GM12874 (cell line): ENCODE measurements around the gene SEMG2.
A peak's percentile ranks its signal among the peaks of the same experiment; 100 is the strongest.

Experiments used
- CTCF ChIP-seq: IDR thresholded peaks from 2 replicates; pipeline ENCODE4 v1.5.1; 2011; ENCODE audit warnings: low read depth, mild to moderate bottlenecking, control low read depth, low read length, moderate library complexity; ENCODE audit not compliant: insufficient read depth

SEMG2 gene

GRCh38 chr20:45230631-45231030, 9.5 kb downstream of the SEMG2 start:
- TF ChIP-seq CTCF, result no peak

DNA sequence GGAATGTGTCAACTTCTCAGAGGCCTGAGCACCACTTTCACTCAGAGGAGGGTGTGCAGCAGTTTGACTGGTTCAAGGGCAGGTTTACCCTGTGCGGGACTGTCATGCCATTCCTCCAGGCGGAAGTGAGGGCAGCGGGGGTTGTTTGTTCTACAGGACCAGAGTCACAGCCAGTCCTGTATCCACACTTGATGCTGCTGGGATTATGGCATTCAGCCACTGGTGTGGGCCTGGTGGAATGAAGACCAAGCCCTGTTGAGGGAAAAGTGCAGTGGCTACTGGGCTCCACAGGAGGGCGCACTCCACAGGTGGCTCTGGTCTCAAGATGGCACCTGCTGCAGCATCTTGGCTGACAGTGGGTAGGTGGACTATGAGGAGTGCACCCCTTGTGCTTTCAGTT, 14.8 kb downstream of the SEMG2 start:
- TF ChIP-seq CTCF, result peak; percentile 66

DNA sequence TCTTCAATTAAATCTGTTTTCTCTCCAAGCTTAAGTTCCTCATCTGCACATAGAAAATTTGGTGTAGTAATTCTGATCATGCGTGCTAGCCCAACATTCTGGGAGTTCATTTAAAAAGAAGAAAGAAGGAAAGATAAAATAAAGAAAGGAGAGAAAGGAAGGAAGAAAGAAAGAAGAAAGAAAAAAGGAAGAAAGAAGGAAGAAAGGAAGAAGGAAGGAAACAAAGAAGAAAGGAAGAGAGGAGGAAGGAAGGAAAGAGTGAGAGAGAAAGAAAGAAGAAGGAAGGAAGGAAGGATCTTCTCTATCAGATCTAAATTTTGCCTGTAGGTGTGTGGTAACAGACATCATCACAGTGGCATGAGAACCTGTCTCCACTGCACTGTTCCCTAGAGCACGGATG, 17.0 kb downstream of the SEMG2 start:
- no peak for TF ChIP-seq CTCF

DNA sequence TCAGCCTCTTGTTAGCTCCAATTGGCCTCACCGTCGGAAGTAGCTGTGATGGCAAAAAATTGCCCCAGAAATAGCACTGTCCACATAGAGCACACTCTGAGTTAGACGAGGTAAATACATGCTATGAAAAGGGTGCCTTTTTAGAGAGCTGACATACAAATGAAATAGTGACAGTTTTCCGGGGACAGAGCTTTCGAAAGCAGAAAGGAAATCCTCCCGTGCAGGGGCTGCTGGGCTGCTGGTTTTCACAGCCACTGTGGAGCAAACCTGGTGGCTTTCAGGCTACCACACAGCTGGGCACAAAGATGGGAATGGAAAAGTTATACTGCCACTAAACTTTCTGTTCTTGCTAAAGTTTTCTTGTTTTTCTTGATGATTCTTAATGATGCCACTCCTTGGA, 24.9 kb downstream of the SEMG2 start:
- TF ChIP-seq CTCF, result no peak

- no peak for TF ChIP-seq CTCF
These were observed 26.7 kb downstream of the SEMG2 start for GRCh38 chr20:45247865-45248264.

DNA sequence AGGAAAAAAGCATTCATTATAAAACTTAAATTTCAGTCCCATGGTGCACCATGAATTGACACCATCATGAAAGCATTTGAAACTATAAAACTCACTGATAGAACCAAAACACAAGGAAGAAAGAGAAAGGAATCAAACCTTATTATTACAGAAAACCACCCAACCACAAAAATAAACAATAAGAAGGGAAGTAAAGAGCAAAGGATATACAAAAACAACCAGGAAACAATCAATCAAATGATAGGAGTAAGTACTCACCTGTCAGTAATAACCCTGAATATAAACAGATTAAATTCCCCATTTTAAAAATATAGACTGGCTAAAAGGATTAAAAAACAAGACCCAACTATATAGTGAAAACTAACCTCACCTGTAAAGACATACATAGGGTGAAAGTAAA, 27.4 kb downstream of the SEMG2 start:
- no peak for TF ChIP-seq CTCF

GRCh38 chr20:45251884-45252560, 30.8 kb downstream of the SEMG2 start:
- TF ChIP-seq CTCF, result no peak
